GM12874 (cell line): ENCODE measurements around the gene NRXN3.

Source experiments
- CTCF ChIP-seq: IDR thresholded peaks from 2 replicates; pipeline ENCODE4 v1.5.1; 2011; ENCODE audit warnings: low read depth, mild to moderate bottlenecking, control low read depth, low read length, moderate library complexity; ENCODE audit not compliant: insufficient read depth

NRXN3 gene

GRCh38 chr14:78754059-78754458 is 583.9 kb downstream of the NRXN3 start:
- no peak for TF ChIP-seq CTCF

- TF ChIP-seq CTCF: peak; percentile 64
Measured at GRCh38 chr14:78758333-78758732, 588.2 kb downstream of the NRXN3 start.

- TF ChIP-seq CTCF: no peak
Measured at GRCh38 chr14:78762331-78762730, 592.2 kb downstream of the NRXN3 start.

- TF ChIP-seq CTCF: no peak
Measured at GRCh38 chr14:78763746-78764145, 593.6 kb downstream of the NRXN3 start.

- no peak for TF ChIP-seq CTCF
Measured at GRCh38 chr14:78764240-78764639, 594.1 kb downstream of the NRXN3 start.

GRCh38 chr14:78764645-78765044 is 594.5 kb downstream of the NRXN3 start:
- TF ChIP-seq CTCF: no peak

GRCh38 chr14:78767436-78767835 is 597.3 kb downstream of the NRXN3 start:
- no peak for TF ChIP-seq CTCF

GRCh38 chr14:78782551-78782950 is 612.4 kb downstream of the NRXN3 start:
- no peak for TF ChIP-seq CTCF
